CD4-positive, CD25-positive, alpha-beta regulatory T cell (primary cell): Measurements from ENCODE around the gene DNMT3L. TPM values are rescaled to one million over a fixed set of nuclear protein-coding genes. Genes with fewer than 3 reads are reported as not detected.
A peak's percentile ranks its signal among the peaks of the same experiment; 100 is the strongest.
"Not testable (repeated sequence)": the region's sequence is repeated elsewhere in the genome, so short reads cannot be mapped to it uniquely, and the experiment has no call there.

Source experiments
- ATAC-seq, 2 donors: fragments of 150-1000 bp; cut with Tn5 transposase; one replicate each; pipeline ENCODE4 v1.10.0; 2021; ENCODE audit warnings: low read depth in 2 of 2, moderate number of reproducible peaks in 2 of 2, moderate library complexity in 1 of 2
- DNase-seq, 3 donors: peaks; one replicate each; pipeline versions ENCODE4 v3.0.0 to v3.0.0-alpha.2; 2012 to 2022; ENCODE audit warnings: mixed read lengths in 1 of 3
- H3K27ac ChIP-seq: one replicate; pipeline ENCODE4 v1.7.0; 2013; ENCODE audit warnings: mild to moderate bottlenecking, low read length; ENCODE audit not compliant: insufficient read depth, poor library complexity, severe bottlenecking
- H3K27me3 ChIP-seq: one replicate; pipeline ENCODE4 v1.7.0; 2013; ENCODE audit warnings: low read length; ENCODE audit not compliant: control insufficient read depth, insufficient read depth
- H3K36me3 ChIP-seq: one replicate; pipeline ENCODE4 v1.7.0; 2013; ENCODE audit warnings: mild to moderate bottlenecking, low read length, moderate library complexity; ENCODE audit not compliant: control insufficient read depth, insufficient read depth
- H3K4me1 ChIP-seq: 2 replicates; pipeline ENCODE4 v1.7.0; 2013; ENCODE audit warnings: mild to moderate bottlenecking, low read length; ENCODE audit not compliant: insufficient read depth, control insufficient read depth, poor library complexity, severe bottlenecking
- H3K4me3 ChIP-seq: one replicate; pipeline ENCODE4 v1.7.0; 2013; ENCODE audit warnings: low read depth, mild to moderate bottlenecking, low read length, moderate library complexity
- H3K9me3 ChIP-seq, 2 experiments: 1 replicate in 1 of 2; 2 replicates in 1 of 2; pipeline ENCODE4 v1.7.0; 2013; ENCODE audit warnings: low read length in 2 of 2, mild to moderate bottlenecking in 1 of 2, moderate library complexity in 1 of 2; ENCODE audit not compliant: control insufficient read depth in 2 of 2
- H3K27ac Mint-ChIP-seq, 3 donors: one replicate each; pipeline ENCODE4 v1.8.0; 2020 to 2022; ENCODE audit warnings: mild to moderate bottlenecking in 3 of 3, mixed read lengths in 3 of 3, moderate library complexity in 2 of 3
- H3K27me3 Mint-ChIP-seq: one replicate; pipeline ENCODE4 v1.8.0; 2022; ENCODE audit warnings: mild to moderate bottlenecking, mixed read lengths
- H3K36me3 Mint-ChIP-seq: one replicate; pipeline ENCODE4 v1.8.0; 2020; ENCODE audit warnings: mixed read lengths
- H3K4me1 Mint-ChIP-seq, 4 donors: one replicate each; pipeline ENCODE4 v1.8.0; 2020 to 2022; ENCODE audit warnings: mixed read lengths in 4 of 4, mild to moderate bottlenecking in 1 of 4
- H3K4me3 Mint-ChIP-seq, 4 donors: one replicate each; pipeline ENCODE4 v1.8.0; 2020 to 2022; ENCODE audit warnings: mild to moderate bottlenecking in 4 of 4, mixed read lengths in 4 of 4, moderate library complexity in 3 of 4
- H3K9me3 Mint-ChIP-seq, 7 donors: one replicate each; pipeline ENCODE4 v1.8.0; 2020 to 2022; ENCODE audit warnings: mixed read lengths in 7 of 7, mild to moderate bottlenecking in 3 of 7, moderate library complexity in 2 of 7
- polyA plus RNA-seq, 4 donors: library from polyadenylated mRNA; unstranded; fragments of 300-500 nt; fragmentation: Illumina TruSeq; gene quantifications; one replicate each; pipeline ENCODE4 v1.2.3, GENCODE V29; 2021
- total RNA-seq: library from RNA; stranded (reverse); gene quantifications from one replicate; pipeline ENCODE4 v1.2.3, GENCODE V29; 2022

DNMT3L gene
- total and polyA plus RNA-seq, 5 donors from 2014 or later = not detected

GRCh38 chr21:44286716-44287632 lies 25.3 kb upstream of the DNMT3L start:
- Mint-ChIP-seq H3K4me3 (no peak overlapping the region), H3K4me1 (peaks cover 0 to 11% (median 4%) of the 10 kb centered on the region in 4 donors), H3K27me3 (peaks cover 5% of the 10 kb centered on the region), H3K27ac (no peak overlapping the region), H3K9me3 (no peaks in the 10 kb centered on the region), H3K36me3 (no peaks in the 10 kb centered on the region)
- ATAC-seq (no peak), DNase-seq (no peak)
- H3K4me3 ChIP-seq = no peak overlapping the region
- H3K27me3 ChIP-seq = no peaks in the 10 kb centered on the region
- H3K9me3 ChIP-seq = no peaks in the 10 kb centered on the region
- H3K4me1 ChIP-seq = no peaks in the 10 kb centered on the region
- H3K36me3 ChIP-seq = no peaks in the 10 kb centered on the region
- no peak overlapping the region for H3K27ac ChIP-seq

GRCh38 chr21:44286086-44286715 lies 24.5 kb upstream of the DNMT3L start:
- Histone ChIP-seq H3K27ac (no peak overlapping the region), H3K9me3 (no peaks in the 10 kb centered on the region), H3K36me3 (no peaks in the 10 kb centered on the region), H3K4me1 (no peaks in the 10 kb centered on the region), H3K27me3 (no peaks in the 10 kb centered on the region), H3K4me3 (no peak overlapping the region)
- H3K9me3 Mint-ChIP-seq = no peaks in the 10 kb centered on the region
- H3K27me3 Mint-ChIP-seq = peaks cover 5% of the 10 kb centered on the region
- no peak overlapping the region for H3K4me3 Mint-ChIP-seq
- H3K27ac Mint-ChIP-seq = no peak overlapping the region
- H3K36me3 Mint-ChIP-seq = no peaks in the 10 kb centered on the region
- DNase-seq = no peak
- peaks cover 0 to 11% (median 4%) of the 10 kb centered on the region in 4 donors for H3K4me1 Mint-ChIP-seq
- ATAC-seq = no peak

- Mint-ChIP-seq H3K4me3 (peak within 1 kb of the TSS in 1 of 4 donors; percentile 69), H3K9me3 (no peaks in the 10 kb centered on the region), H3K36me3 (no peaks in the 10 kb centered on the region), H3K4me1 (peaks cover 0 to 7% (median 2%) of the 10 kb centered on the region in 4 donors), H3K27ac (no peak within 1 kb of the TSS), H3K27me3 (peaks cover 5% of the 10 kb centered on the region)
- H3K4me1 ChIP-seq = no peaks in the 10 kb centered on the region
- no peaks in the 10 kb centered on the region for H3K27me3 ChIP-seq
- DNase-seq (no peak), ATAC-seq (no peak)
- no peak within 1 kb of the TSS for H3K4me3 ChIP-seq
- H3K9me3 ChIP-seq = no peaks in the 10 kb centered on the region
- H3K36me3 ChIP-seq = no peaks in the 10 kb centered on the region
- H3K27ac ChIP-seq = no peak within 1 kb of the TSS
Observed at GRCh38 chr21:44285138-44285992, 23.7 kb upstream of the DNMT3L start, which contains the start of gene AIRE. Gene AIRE, plus strand, starts transcription at chr21:44285876. Its CDS starts 131 bp downstream, at chr21:44286007.

GRCh38 chr21:44283948-44284347 lies 22.3 kb upstream of the DNMT3L start:
- Histone ChIP-seq H3K4me3 (no peak overlapping the region), H3K9me3 (no peaks in the 10 kb centered on the region), H3K27ac (no peak overlapping the region), H3K4me1 (no peaks in the 10 kb centered on the region), H3K27me3 (no peaks in the 10 kb centered on the region), H3K36me3 (no peaks in the 10 kb centered on the region)
- Mint-ChIP-seq H3K27me3 (peaks cover 11% of the 10 kb centered on the region), H3K36me3 (no peaks in the 10 kb centered on the region), H3K27ac (no peak overlapping the region), H3K4me3 (no peak overlapping the region), H3K9me3 (no peaks in the 10 kb centered on the region), H3K4me1 (peaks cover 0 to 4% (median 0%) of the 10 kb centered on the region in 4 donors)
- no peak for ATAC-seq
- no peak for DNase-seq

- H3K9me3 Mint-ChIP-seq, DNase-seq, H3K36me3 Mint-ChIP-seq, H3K27ac ChIP-seq, H3K27me3 ChIP-seq, H3K27ac Mint-ChIP-seq, H3K9me3 ChIP-seq, ATAC-seq, H3K36me3 ChIP-seq, H3K4me3 Mint-ChIP-seq, H3K4me3 ChIP-seq, H3K4me1 Mint-ChIP-seq, H3K4me1 ChIP-seq: not testable (repeated sequence)
- peaks cover 11% of the 10 kb centered on the region for H3K27me3 Mint-ChIP-seq
Observed at GRCh38 chr21:44283211-44283785, 21.6 kb upstream of the DNMT3L start.

- Histone ChIP-seq H3K27ac (no peak overlapping the region), H3K36me3 (no peaks in the 10 kb centered on the region), H3K9me3 (no peaks in the 10 kb centered on the region), H3K4me1 (no peaks in the 10 kb centered on the region), H3K27me3 (no peaks in the 10 kb centered on the region), H3K4me3 (no peak overlapping the region)
- Mint-ChIP-seq H3K27me3 (peaks cover 11% of the 10 kb centered on the region), H3K4me1 (peaks cover 0 to 2% (median 0%) of the 10 kb centered on the region in 4 donors), H3K36me3 (no peaks in the 10 kb centered on the region), H3K9me3 (no peaks in the 10 kb centered on the region), H3K27ac (no peak overlapping the region), H3K4me3 (no peak overlapping the region)
- ATAC-seq = no peak
- no peak for DNase-seq
Observed at GRCh38 chr21:44282370-44282769, 20.7 kb upstream of the DNMT3L start.

- no peaks in the 10 kb centered on the region for H3K9me3 ChIP-seq
- ATAC-seq (no peak), DNase-seq (no peak)
- no peak overlapping the region for H3K4me3 ChIP-seq
- no peaks in the 10 kb centered on the region for H3K4me1 ChIP-seq
- no peak overlapping the region for H3K27ac Mint-ChIP-seq
- H3K36me3 ChIP-seq = no peaks in the 10 kb centered on the region
- peaks cover 0 to 2% (median 0%) of the 10 kb centered on the region in 4 donors for H3K4me1 Mint-ChIP-seq
- H3K9me3 Mint-ChIP-seq = no peaks in the 10 kb centered on the region
- peaks cover 11% of the 10 kb centered on the region for H3K27me3 Mint-ChIP-seq
- H3K36me3 Mint-ChIP-seq = no peaks in the 10 kb centered on the region
- no peak overlapping the region for H3K4me3 Mint-ChIP-seq
- no peak overlapping the region for H3K27ac ChIP-seq
- no peaks in the 10 kb centered on the region for H3K27me3 ChIP-seq
Observed at GRCh38 chr21:44281801-44282200, 20.1 kb upstream of the DNMT3L start.
